HepG2 (cell line): Measurements from ENCODE around the gene PCSK2. TPM values are rescaled to one million over a fixed set of nuclear protein-coding genes. Genes with fewer than 3 reads are reported as not detected.

Source experiments
- AGO1 ChIP-seq: fragments of 200-400 bp; formaldehyde crosslinking; IDR thresholded peaks from 2 replicates; pipeline ENCODE4 v1.6.1; 2017; ENCODE audit warnings: mild to moderate bottlenecking, low read depth, low read length, moderate library complexity; ENCODE audit not compliant: poor library complexity, severe bottlenecking
- KLF12 ChIP-seq: sonication (generic); formaldehyde crosslinking; IDR thresholded peaks from 2 replicates; pipeline ENCODE4 v1.4.0; 2020; ENCODE audit warnings: missing genetic modification reagents, borderline replicate concordance
- LCORL ChIP-seq, 2 experiments: fragments of 450-650 bp in 1 of 2; sonication (generic) in 1 of 2; formaldehyde crosslinking in 1 of 2; IDR thresholded peaks; 2 replicates each; pipeline versions ENCODE4 v1.5.0 to v1.6.1; 2017 to 2020; ENCODE audit warnings: antibody characterized with exemption in 1 of 2, missing genetic modification reagents in 1 of 2
- MED8 ChIP-seq: sonication (generic); formaldehyde crosslinking; IDR thresholded peaks from 2 replicates; pipeline ENCODE4 v1.8.1; 2023; ENCODE audit warnings: mild to moderate bottlenecking, missing genetic modification reagents; ENCODE audit not compliant: insufficient replicate concordance
- SRSF4 ChIP-seq: fragments of 200-400 bp; formaldehyde crosslinking; IDR thresholded peaks from one replicate; pipeline ENCODE4 v1.6.1; 2018; ENCODE audit warnings: mild to moderate bottlenecking, low read depth, low read length, moderate library complexity; ENCODE audit not compliant: poor library complexity, severe bottlenecking
- ZBTB37 ChIP-seq: sonication (generic); formaldehyde crosslinking; IDR thresholded peaks from 2 replicates; pipeline ENCODE4 v1.4.0; 2020; ENCODE audit warnings: mild to moderate bottlenecking, missing genetic modification reagents
- ZNF883 ChIP-seq: sonication (generic); formaldehyde crosslinking; IDR thresholded peaks from 2 replicates; pipeline ENCODE4 v1.5.1; 2020; ENCODE audit warnings: mild to moderate bottlenecking, missing genetic modification reagents; ENCODE audit errors: not compliant biosample characterization
- polyA plus RNA-seq, 8 experiments: library from polyadenylated mRNA; depleted of rRNA in 3 of 8; stranded (reverse) in 7 of 8; unstranded in 1 of 8; fragments of >200 nt; fragmentation: Illumina TruSeq in 4 of 8; extraction: Trizol in 4 of 8; gene quantifications; 2 replicates each; pipeline versions ENCODE4 v1.2.1 to v1.2.3, GENCODE V29; 2011 to 2016; ENCODE audit warnings: low read depth in 4 of 8, missing spikeins in 1 of 8, mixed read lengths in 1 of 8; ENCODE audit not compliant: insufficient read depth in 1 of 8
- total RNA-seq, 5 experiments: library from RNA; depleted of rRNA; stranded (reverse); fragments of >200 nt; fragmentation: Illumina TruSeq; extraction: Trizol; gene quantifications; 2 replicates each; pipeline ENCODE4 v1.2.3, GENCODE V29; 2016; ENCODE audit warnings: low read depth in 1 of 5
- TF ChIP-seq, protein P1 (sequence below), 2 experiments: IDR thresholded peaks; 2 replicates each; pipeline ENCODE4 v1.6.1; 2011 to 2012; ENCODE audit warnings: low read length in 2 of 2, borderline replicate concordance in 1 of 2, low read depth in 1 of 2, mild to moderate bottlenecking in 1 of 2, moderate library complexity in 1 of 2
- TF ChIP-seq, protein P2 (sequence below): sonication (generic); formaldehyde crosslinking; IDR thresholded peaks from 2 replicates; pipeline ENCODE4 v1.5.1; 2020; ENCODE audit warnings: mild to moderate bottlenecking, missing genetic modification reagents

The PCSK2 gene
- total and polyA plus RNA-seq, 2 of the 13 experiments (the other 11 are each of a cell fraction or from before 2014, with no cell fraction given), result not detected

GRCh38 chr20:17504898-17505635 lies 278.2 kb downstream of the PCSK2 start (continued):
- TF ChIP-seq, protein P1, sequence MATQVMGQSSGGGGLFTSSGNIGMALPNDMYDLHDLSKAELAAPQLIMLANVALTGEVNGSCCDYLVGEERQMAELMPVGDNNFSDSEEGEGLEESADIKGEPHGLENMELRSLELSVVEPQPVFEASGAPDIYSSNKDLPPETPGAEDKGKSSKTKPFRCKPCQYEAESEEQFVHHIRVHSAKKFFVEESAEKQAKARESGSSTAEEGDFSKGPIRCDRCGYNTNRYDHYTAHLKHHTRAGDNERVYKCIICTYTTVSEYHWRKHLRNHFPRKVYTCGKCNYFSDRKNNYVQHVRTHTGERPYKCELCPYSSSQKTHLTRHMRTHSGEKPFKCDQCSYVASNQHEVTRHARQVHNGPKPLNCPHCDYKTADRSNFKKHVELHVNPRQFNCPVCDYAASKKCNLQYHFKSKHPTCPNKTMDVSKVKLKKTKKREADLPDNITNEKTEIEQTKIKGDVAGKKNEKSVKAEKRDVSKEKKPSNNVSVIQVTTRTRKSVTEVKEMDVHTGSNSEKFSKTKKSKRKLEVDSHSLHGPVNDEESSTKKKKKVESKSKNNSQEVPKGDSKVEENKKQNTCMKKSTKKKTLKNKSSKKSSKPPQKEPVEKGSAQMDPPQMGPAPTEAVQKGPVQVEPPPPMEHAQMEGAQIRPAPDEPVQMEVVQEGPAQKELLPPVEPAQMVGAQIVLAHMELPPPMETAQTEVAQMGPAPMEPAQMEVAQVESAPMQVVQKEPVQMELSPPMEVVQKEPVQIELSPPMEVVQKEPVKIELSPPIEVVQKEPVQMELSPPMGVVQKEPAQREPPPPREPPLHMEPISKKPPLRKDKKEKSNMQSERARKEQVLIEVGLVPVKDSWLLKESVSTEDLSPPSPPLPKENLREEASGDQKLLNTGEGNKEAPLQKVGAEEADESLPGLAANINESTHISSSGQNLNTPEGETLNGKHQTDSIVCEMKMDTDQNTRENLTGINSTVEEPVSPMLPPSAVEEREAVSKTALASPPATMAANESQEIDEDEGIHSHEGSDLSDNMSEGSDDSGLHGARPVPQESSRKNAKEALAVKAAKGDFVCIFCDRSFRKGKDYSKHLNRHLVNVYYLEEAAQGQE (IDR thresholded peaks at IDR 0.05; ENCODE audit: borderline replicate concordance in 1 of 2, low read depth in 1 of 2, low read length in 2 of 2), result no peak
- TF ChIP-seq LCORL (IDR thresholded peaks at IDR 0.05) (no peak), LCORL (CRISPR knock-in tag; IDR thresholded peaks at IDR 0.05) (no peak), SRSF4 (no peak), KLF12 (CRISPR knock-in tag) (no peak), ZNF883 (peak; percentile 78), ZBTB37 (CRISPR knock-in tag) (no peak), AGO1 (peak; percentile 80), MED8 (no peak)
- TF ChIP-seq, protein P2, sequence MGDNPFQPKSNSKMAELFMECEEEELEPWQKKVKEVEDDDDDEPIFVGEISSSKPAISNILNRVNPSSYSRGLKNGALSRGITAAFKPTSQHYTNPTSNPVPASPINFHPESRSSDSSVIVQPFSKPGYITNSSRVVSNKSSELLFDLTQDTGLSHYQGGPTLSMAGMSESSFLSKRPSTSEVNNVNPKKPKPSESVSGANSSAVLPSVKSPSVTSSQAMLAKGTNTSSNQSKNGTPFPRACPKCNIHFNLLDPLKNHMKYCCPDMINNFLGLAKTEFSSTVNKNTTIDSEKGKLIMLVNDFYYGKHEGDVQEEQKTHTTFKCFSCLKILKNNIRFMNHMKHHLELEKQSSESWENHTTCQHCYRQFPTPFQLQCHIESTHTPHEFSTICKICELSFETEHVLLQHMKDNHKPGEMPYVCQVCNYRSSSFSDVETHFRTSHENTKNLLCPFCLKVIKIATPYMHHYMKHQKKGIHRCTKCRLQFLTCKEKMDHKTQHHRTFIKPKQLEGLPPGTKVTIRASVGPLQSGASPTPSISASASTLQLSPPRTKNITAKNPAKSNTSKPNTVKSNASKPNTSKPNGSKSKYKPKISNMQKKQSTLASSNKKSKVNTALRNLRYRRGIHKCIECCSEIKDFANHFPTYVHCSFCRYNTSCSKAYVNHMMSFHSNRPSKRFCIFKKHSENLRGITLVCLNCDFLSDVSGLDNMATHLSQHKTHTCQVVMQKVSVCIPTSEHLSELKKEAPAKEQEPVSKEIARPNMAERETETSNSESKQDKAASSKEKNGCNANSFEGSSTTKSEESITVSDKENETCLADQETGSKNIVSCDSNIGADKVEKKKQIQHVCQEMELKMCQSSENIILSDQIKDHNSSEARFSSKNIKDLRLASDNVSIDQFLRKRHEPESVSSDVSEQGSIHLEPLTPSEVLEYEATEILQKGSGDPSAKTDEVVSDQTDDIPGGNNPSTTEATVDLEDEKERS (CRISPR knock-in tag), result peak; percentile 16; the same call in 1 of the 2 replicates
